IMR-90 (cell line): Measurements from ENCODE around the gene RNASE4. TPM values are rescaled to one million over a fixed set of nuclear protein-coding genes. Genes with fewer than 3 reads are reported as not detected.

Source experiments
- ATAC-seq: fragments of 200-7000 bp; cut with Tn5 transposase; 2 replicates; pipeline ENCODE4 v1.9.1; 2020; ENCODE audit warnings: low read depth, mild to moderate bottlenecking, moderate library complexity
- BruUV-seq: library from RNA; stranded (reverse); fragments of 400-500 nt; replicated peaks from 2 replicates; lab custom pipeline; 2021; lab: Mats Ljungman, UMichigan
- CTCF ChIA-PET: fragments of 300-600 bp; formaldehyde crosslinking; extraction: SDS; loops from one replicate; lab custom pipeline; 2021; ENCODE audit warnings: antibody characterized with exemption; lab: Yijun Ruan, JAX
- POLR2A ChIA-PET: fragments of 300-600 bp; sonication (Branson Sonifier 250); formaldehyde crosslinking; loops from one replicate; lab custom pipeline; 2022; ENCODE audit warnings: antibody characterized with exemption; ENCODE audit not compliant: unreplicated experiment; lab: Charles Lee
- DNase-seq: peaks from one replicate; pipeline ENCODE4 v3.0.0; 2013
- H2AFZ ChIP-seq: replicated peaks from 2 replicates; pipeline ENCODE3; 2013; ENCODE audit warnings: low read length, mild to moderate bottlenecking; ENCODE audit not compliant: poor library complexity
- H2AK5ac ChIP-seq: 2 replicates; pipeline ENCODE4 v1.6.1; 2013; ENCODE audit warnings: low read depth, low read length, inconsistent platforms
- H2AK9ac ChIP-seq: replicated peaks from 2 replicates; pipeline ENCODE3; 2013; ENCODE audit warnings: mild to moderate bottlenecking, low read depth, low read length, moderate library complexity; ENCODE audit not compliant: poor library complexity
- H2BK120ac ChIP-seq: 2 replicates; pipeline ENCODE4 v1.6.1; 2013; ENCODE audit warnings: low read depth, low read length, inconsistent platforms
- H2BK15ac ChIP-seq: 3 replicates; pipeline ENCODE4 v1.6.1; 2013; ENCODE audit warnings: low read depth, low read length, inconsistent platforms
- H2BK20ac ChIP-seq: 2 replicates; pipeline ENCODE4 v1.6.1; 2013; ENCODE audit warnings: low read depth, mild to moderate bottlenecking, inconsistent platforms, low read length, moderate library complexity
- H2BK5ac ChIP-seq: 2 replicates; pipeline ENCODE4 v1.6.1; 2013; ENCODE audit warnings: mild to moderate bottlenecking, low read depth, low read length, inconsistent platforms; ENCODE audit not compliant: poor library complexity, severe bottlenecking
- H3K14ac ChIP-seq: replicated peaks from 2 replicates; pipeline ENCODE4 v1.6.1; 2013; ENCODE audit warnings: low read depth, low read length, inconsistent platforms
- H3K18ac ChIP-seq: 2 replicates; pipeline ENCODE4 v1.6.1; 2013; ENCODE audit warnings: low read depth, low read length, control low read depth
- H3K23ac ChIP-seq: 2 replicates; pipeline ENCODE4 v1.6.1; 2013; ENCODE audit warnings: low read depth, low read length, inconsistent platforms
- H3K27ac ChIP-seq: 2 replicates; pipeline ENCODE4 v1.5.1; 2013; ENCODE audit warnings: mild to moderate bottlenecking, control low read depth, low read length; ENCODE audit not compliant: insufficient read depth
- H3K27me3 ChIP-seq: 2 replicates; pipeline ENCODE4 v1.6.1; 2013; ENCODE audit warnings: low read length; ENCODE audit not compliant: control insufficient read depth, insufficient read depth
- H3K36me3 ChIP-seq: 2 replicates; pipeline ENCODE4 v1.6.1; 2013; ENCODE audit warnings: low read length, mixed read lengths; ENCODE audit not compliant: control insufficient read depth, insufficient read depth
- H3K4ac ChIP-seq: 2 replicates; pipeline ENCODE4 v1.6.1; 2013; ENCODE audit warnings: low read depth, low read length, inconsistent platforms
- H3K4me1 ChIP-seq: 2 replicates; pipeline ENCODE4 v1.6.1; 2013; ENCODE audit warnings: low read length, mixed read lengths; ENCODE audit not compliant: control insufficient read depth, insufficient read depth
- H3K4me2 ChIP-seq: 2 replicates; pipeline ENCODE4 v1.6.1; 2013; ENCODE audit warnings: low read depth, mild to moderate bottlenecking, control low read depth, low read length, moderate library complexity
- H3K4me3 ChIP-seq: 2 replicates; pipeline ENCODE4 v1.5.1; 2013; ENCODE audit warnings: low read depth, mild to moderate bottlenecking, control low read depth, low read length, moderate library complexity; ENCODE audit not compliant: insufficient read depth
- H3K56ac ChIP-seq: 2 replicates; pipeline ENCODE4 v1.6.1; 2013; ENCODE audit warnings: low read length, inconsistent platforms; ENCODE audit not compliant: insufficient read depth; ENCODE audit errors: extremely low read depth
- H3K79me1 ChIP-seq, 2 experiments: 2 replicates each; pipeline ENCODE4 v1.6.1; 2013; ENCODE audit warnings: low read length in 2 of 2, inconsistent platforms in 1 of 2, low read depth in 1 of 2
- H3K9ac ChIP-seq: 2 replicates; pipeline ENCODE4 v1.6.1; 2013; ENCODE audit warnings: low read depth, low read length, control low read depth
- H3K9me1 ChIP-seq: 2 replicates; pipeline ENCODE4 v1.6.1; 2013; ENCODE audit warnings: low read length, inconsistent platforms; ENCODE audit not compliant: insufficient read depth
- H3K9me3 ChIP-seq: 2 replicates; pipeline ENCODE4 v1.6.1; 2013; ENCODE audit warnings: low read length; ENCODE audit not compliant: control insufficient read depth, insufficient read depth
- H4K20me1 ChIP-seq: 2 replicates; pipeline ENCODE4 v1.6.1; 2013; ENCODE audit warnings: low read length, inconsistent platforms; ENCODE audit not compliant: insufficient read depth
- H4K5ac ChIP-seq: 2 replicates; pipeline ENCODE4 v1.6.1; 2013; ENCODE audit warnings: mild to moderate bottlenecking, low read depth, low read length, control low read depth
- H4K8ac ChIP-seq, 2 experiments: 2 replicates each; pipeline ENCODE4 v1.6.1; 2013; ENCODE audit warnings: low read depth in 2 of 2, low read length in 2 of 2, control low read depth in 1 of 2, inconsistent platforms in 1 of 2
- H4K91ac ChIP-seq: 2 replicates; pipeline ENCODE4 v1.6.1; 2013; ENCODE audit warnings: low read depth, low read length, inconsistent platforms; ENCODE audit not compliant: insufficient read depth
- WGBS, 2 experiments: methylation state at CpG; one replicate each; pipeline versions ENCODE4 v1.1.5 to v1.1.7; 2013; ENCODE audit warnings: missing lambda C conversion rate in 2 of 2; ENCODE audit not compliant: insufficient read length in 1 of 2; ENCODE audit errors: extremely low coverage in 2 of 2; 5-methylcytosine and 5-hydroxymethylcytosine counted together
- dilution Hi-C: fragments of 300-500 bp; cut with HindIII; formaldehyde crosslinking; loops from one replicate; pipeline ENCODE4 v1.14.3; 2018; ENCODE audit warnings: low sequenced_read_pairs; ENCODE audit not compliant: unreplicated experiment
- in situ Hi-C: fragments of 300-500 bp; cut with MboI; formaldehyde crosslinking; loops from 3 replicates; pipeline ENCODE4 v1.14.3; 2019; ENCODE audit warnings: low sequenced_read_pairs, inconsistent platforms, mixed read lengths
- intact Hi-C: fragments of 100-400 bp; cut with micrococcal nuclease; formaldehyde crosslinking; loops from 2 replicates; pipeline ENCODE4 v1.10.0; 2022
- polyA plus RNA-seq, 3 experiments: library from polyadenylated mRNA; depleted of rRNA; stranded (reverse); fragments of >200 nt; gene quantifications; 2 replicates each; pipeline ENCODE4 v1.2.3, GENCODE V29; 2012; ENCODE audit warnings: low replicate concordance in 1 of 3
- total RNA-seq: library from RNA; depleted of rRNA; stranded (reverse); fragments of >200 nt; gene quantifications from 2 replicates; pipeline ENCODE4 v1.2.3, GENCODE V29; 2012
- TF ChIP-seq, protein P1 (sequence below): conservative IDR thresholded peaks from 2 replicates; pipeline ENCODE4 v1.5.1; 2012; ENCODE audit warnings: mild to moderate bottlenecking, low read depth, low read length, improper control_type of control experiment

Gene RNASE4
- total and polyA plus RNA-seq, 2 of the 4 experiments (the other 2 are of a cell fraction): 10.4 to 11.6 TPM

- Histone ChIP-seq H2BK20ac (no peak overlapping the region), H4K91ac (no peak overlapping the region), H3K4me2 (no peak overlapping the region), H3K4me1 (no peaks in the 10 kb centered on the region), H3K27me3 (no peaks in the 10 kb centered on the region; the same call in none of the 2 replicates), H2AFZ (no peak overlapping the region), H3K4me3 (no peak overlapping the region), H4K5ac (no peak overlapping the region), H3K56ac (no peak overlapping the region), H3K14ac (no peak overlapping the region), H3K9ac (no peak overlapping the region), H3K36me3 (no peaks in the 10 kb centered on the region), H3K9me3 (no peaks in the 10 kb centered on the region), H2AK5ac (no peak overlapping the region), H3K79me1 (no peaks in the 10 kb centered on the region), H4K20me1 (no peaks in the 10 kb centered on the region), H3K9me1 (no peaks in the 10 kb centered on the region), H4K8ac (no peak overlapping the region), H3K23ac (no peak overlapping the region), H2BK5ac (no peak overlapping the region), H2AK9ac (peak overlapping the region; percentile 65), H3K18ac (no peak overlapping the region), H2BK15ac (no peak overlapping the region), H3K27ac (no peak overlapping the region), H3K4ac (no peak overlapping the region), H2BK120ac (no peak overlapping the region)
- no CpG with 5 or more reads among the region's 2 CpGs for WGBS, 2 experiments
- CTCF ChIA-PET: no interaction called here
- in situ Hi-C loops (no loop called here), intact Hi-C loops (no loop called here), dilution Hi-C loops (loop anchor here (25.0 kb wide), 1 partner anchor 132 kb away; no protein-coding TSS in a partner anchor)
- TF ChIP-seq, protein P1, sequence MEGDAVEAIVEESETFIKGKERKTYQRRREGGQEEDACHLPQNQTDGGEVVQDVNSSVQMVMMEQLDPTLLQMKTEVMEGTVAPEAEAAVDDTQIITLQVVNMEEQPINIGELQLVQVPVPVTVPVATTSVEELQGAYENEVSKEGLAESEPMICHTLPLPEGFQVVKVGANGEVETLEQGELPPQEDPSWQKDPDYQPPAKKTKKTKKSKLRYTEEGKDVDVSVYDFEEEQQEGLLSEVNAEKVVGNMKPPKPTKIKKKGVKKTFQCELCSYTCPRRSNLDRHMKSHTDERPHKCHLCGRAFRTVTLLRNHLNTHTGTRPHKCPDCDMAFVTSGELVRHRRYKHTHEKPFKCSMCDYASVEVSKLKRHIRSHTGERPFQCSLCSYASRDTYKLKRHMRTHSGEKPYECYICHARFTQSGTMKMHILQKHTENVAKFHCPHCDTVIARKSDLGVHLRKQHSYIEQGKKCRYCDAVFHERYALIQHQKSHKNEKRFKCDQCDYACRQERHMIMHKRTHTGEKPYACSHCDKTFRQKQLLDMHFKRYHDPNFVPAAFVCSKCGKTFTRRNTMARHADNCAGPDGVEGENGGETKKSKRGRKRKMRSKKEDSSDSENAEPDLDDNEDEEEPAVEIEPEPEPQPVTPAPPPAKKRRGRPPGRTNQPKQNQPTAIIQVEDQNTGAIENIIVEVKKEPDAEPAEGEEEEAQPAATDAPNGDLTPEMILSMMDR: no peak
- ATAC-seq (no peak), DNase-seq (no peak)
- BruUV-seq: no TSS peak
- POLR2A ChIA-PET: no interaction called here
These were observed 15.4 kb upstream of the RNASE4 start for GRCh38 chr14:20668969-20669368.
